Caco-2 (cell line): ENCODE results near the gene APIP. TPM values are rescaled to one million over a fixed set of nuclear protein-coding genes. Genes with fewer than 3 reads are reported as not detected.

Source experiments
- BruUV-seq: library from RNA; stranded (reverse); fragments of 400-500 nt; replicated peaks from 2 replicates; lab custom pipeline; 2021; lab: Mats Ljungman, UMichigan
- CTCF ChIA-PET: fragments of 300-600 bp; sonication (Branson Sonifier 250); formaldehyde crosslinking; loops from one replicate; lab custom pipeline; 2022; ENCODE audit warnings: antibody characterized with exemption; lab: Charles Lee
- POLR2A ChIA-PET: fragments of 300-600 bp; sonication (Branson Sonifier 250); formaldehyde crosslinking; loops from one replicate; lab custom pipeline; 2022; ENCODE audit warnings: antibody characterized with exemption; lab: Charles Lee
- DNase-seq, 2 experiments: peaks; one replicate each; pipeline versions ENCODE4 v3.0.0 to v3.0.0-alpha.2; 2020 to 2022
- H3K27me3 ChIP-seq: replicated peaks from 2 replicates; pipeline ENCODE4 v1.6.0; 2011; ENCODE audit warnings: low read length; ENCODE audit not compliant: control insufficient read depth, insufficient read depth
- H3K36me3 ChIP-seq: 2 replicates; pipeline ENCODE4 v1.5.1; 2011; ENCODE audit warnings: low read length; ENCODE audit not compliant: control insufficient read depth, insufficient read depth
- H3K4me1 ChIP-seq: fragments of 250-450 bp; sonication (Bioruptor Pico); 2 replicates; pipeline ENCODE4 v1.5.1; 2020; ENCODE audit warnings: mild to moderate bottlenecking
- H3K4me3 ChIP-seq: 2 replicates; pipeline ENCODE4 v1.5.1; 2011; ENCODE audit warnings: low read depth, mild to moderate bottlenecking, control low read depth, low read length
- H3K9me3 ChIP-seq: fragments of 250-450 bp; sonication (Bioruptor Pico); 2 replicates; pipeline ENCODE4 v1.5.1; 2020; ENCODE audit warnings: mild to moderate bottlenecking, moderate library complexity
- H3K27ac Mint-ChIP-seq: one replicate; pipeline ENCODE4 v1.8.0; 2022; ENCODE audit warnings: mixed read lengths; ENCODE audit not compliant: unreplicated experiment
- H3K27me3 Mint-ChIP-seq: one replicate; pipeline ENCODE4 v1.8.0; 2022; ENCODE audit warnings: mixed read lengths; ENCODE audit not compliant: insufficient read depth, unreplicated experiment
- H3K36me3 Mint-ChIP-seq: one replicate; pipeline ENCODE4 v1.8.0; 2022; ENCODE audit warnings: mild to moderate bottlenecking, mixed read lengths; ENCODE audit not compliant: insufficient read depth, unreplicated experiment
- H3K4me1 Mint-ChIP-seq: one replicate; pipeline ENCODE4 v1.8.0; 2022; ENCODE audit warnings: low read depth, mixed read lengths; ENCODE audit not compliant: unreplicated experiment
- H3K4me3 Mint-ChIP-seq: one replicate; pipeline ENCODE4 v1.8.0; 2022; ENCODE audit warnings: mild to moderate bottlenecking, moderate library complexity, mixed read lengths; ENCODE audit not compliant: unreplicated experiment
- H3K9me3 Mint-ChIP-seq: one replicate; pipeline ENCODE4 v1.8.0; 2022; ENCODE audit warnings: mixed read lengths; ENCODE audit not compliant: unreplicated experiment
- intact Hi-C: fragments of 100-400 bp; cut with micrococcal nuclease; formaldehyde crosslinking; loops from one replicate; pipeline ENCODE4 v1.10.0; 2022; ENCODE audit not compliant: unreplicated experiment
- total RNA-seq: library from RNA; stranded (reverse); gene quantifications from 2 replicates; pipeline ENCODE4 v1.2.3, GENCODE V29; 2022
- TF ChIP-seq, protein P1 (sequence below), 2 experiments: fragments of 200-600 bp in 1 of 2; IDR thresholded peaks; 1 replicate in 1 of 2; 2 replicates in 1 of 2; pipeline versions ENCODE4 v1.5.1 to v1.8.0; 2011 to 2022; ENCODE audit warnings: antibody characterized with exemption in 1 of 2, control low read depth in 1 of 2, inconsistent platforms in 1 of 2, low read depth in 1 of 2, low read length in 1 of 2, mild to moderate bottlenecking in 1 of 2, moderate library complexity in 1 of 2; ENCODE audit not compliant: insufficient read depth in 1 of 2, severe bottlenecking in 1 of 2, unreplicated experiment in 1 of 2

APIP gene
- total RNA-seq, 1 experiment from 2014 or later, result 19.8 TPM

DNA sequence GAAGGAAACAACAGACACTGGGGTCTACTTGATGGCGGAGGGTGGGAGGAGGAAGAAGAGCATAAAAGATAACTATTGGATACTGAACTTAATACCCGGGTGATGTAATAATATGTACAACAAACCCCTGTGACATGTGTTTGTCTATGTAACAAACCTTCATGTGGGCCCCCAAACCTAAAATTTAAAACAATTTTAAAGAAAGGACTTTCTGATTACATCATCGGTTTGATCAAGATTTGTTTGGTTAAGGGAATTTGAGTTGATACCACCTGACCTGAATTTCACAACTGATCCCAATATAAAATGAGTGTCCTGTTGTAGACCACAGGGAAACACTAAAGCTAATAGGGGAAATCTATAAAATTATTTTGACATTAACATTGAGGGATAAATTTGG lies 34.3 kb downstream of the APIP start:
- intact Hi-C loops, result no loop called here
- TF ChIP-seq, protein P1, sequence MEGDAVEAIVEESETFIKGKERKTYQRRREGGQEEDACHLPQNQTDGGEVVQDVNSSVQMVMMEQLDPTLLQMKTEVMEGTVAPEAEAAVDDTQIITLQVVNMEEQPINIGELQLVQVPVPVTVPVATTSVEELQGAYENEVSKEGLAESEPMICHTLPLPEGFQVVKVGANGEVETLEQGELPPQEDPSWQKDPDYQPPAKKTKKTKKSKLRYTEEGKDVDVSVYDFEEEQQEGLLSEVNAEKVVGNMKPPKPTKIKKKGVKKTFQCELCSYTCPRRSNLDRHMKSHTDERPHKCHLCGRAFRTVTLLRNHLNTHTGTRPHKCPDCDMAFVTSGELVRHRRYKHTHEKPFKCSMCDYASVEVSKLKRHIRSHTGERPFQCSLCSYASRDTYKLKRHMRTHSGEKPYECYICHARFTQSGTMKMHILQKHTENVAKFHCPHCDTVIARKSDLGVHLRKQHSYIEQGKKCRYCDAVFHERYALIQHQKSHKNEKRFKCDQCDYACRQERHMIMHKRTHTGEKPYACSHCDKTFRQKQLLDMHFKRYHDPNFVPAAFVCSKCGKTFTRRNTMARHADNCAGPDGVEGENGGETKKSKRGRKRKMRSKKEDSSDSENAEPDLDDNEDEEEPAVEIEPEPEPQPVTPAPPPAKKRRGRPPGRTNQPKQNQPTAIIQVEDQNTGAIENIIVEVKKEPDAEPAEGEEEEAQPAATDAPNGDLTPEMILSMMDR (IDR thresholded peaks at IDR 0.05; ENCODE audit: insufficient read depth in 1 of 2, low read depth in 1 of 2, low read length in 1 of 2, severe bottlenecking in 1 of 2, unreplicated experiment in 1 of 2), result no peak
- Mint-ChIP-seq H3K27me3 (no peaks in the 10 kb centered on the region), H3K4me3 (no peak overlapping the region), H3K9me3 (no peaks in the 10 kb centered on the region), H3K36me3 (no peaks in the 10 kb centered on the region), H3K4me1 (peaks cover 3% of the 10 kb centered on the region), H3K27ac (no peak overlapping the region)
- DNase-seq, result no peak
- H3K4me3 ChIP-seq, result no peak overlapping the region
- CTCF ChIA-PET, result no interaction called here
- no peaks in the 10 kb centered on the region; the same call in 1 of the 2 replicates for H3K36me3 ChIP-seq
- BruUV-seq, result no TSS peak
- H3K9me3 ChIP-seq, result no peaks in the 10 kb centered on the region
- POLR2A ChIA-PET, result no interaction called here
- H3K27me3 ChIP-seq, result no peaks in the 10 kb centered on the region
- no peaks in the 10 kb centered on the region for H3K4me1 ChIP-seq

DNA sequence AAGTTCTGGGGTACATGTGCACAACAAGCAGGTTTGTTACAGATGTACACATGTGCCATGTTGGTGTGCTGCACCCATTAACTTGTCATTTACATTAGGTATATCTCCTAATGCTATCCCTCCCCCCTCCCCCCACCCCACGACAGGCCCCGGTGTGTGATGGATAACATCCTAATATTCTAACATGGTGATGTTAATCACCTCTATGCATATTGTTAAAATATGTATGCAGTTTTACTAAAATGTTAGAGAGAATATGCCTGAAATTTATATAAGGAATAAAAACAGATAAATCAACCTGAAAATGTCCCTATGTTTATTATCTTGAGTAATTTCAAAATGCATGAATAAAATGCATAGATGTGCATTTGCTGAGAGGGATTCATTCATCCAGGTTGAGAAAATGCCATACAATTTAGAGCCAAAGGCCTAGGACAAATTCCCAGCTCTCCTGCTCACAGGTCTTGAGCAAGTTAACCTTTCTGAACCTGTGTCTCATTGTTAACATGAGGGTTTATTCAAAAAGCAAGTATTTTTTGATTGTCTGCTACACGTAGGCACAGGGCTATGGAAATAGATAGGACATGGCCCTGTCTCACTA lies 38.7 kb downstream of the APIP start:
- H3K27me3 Mint-ChIP-seq, result no peaks in the 10 kb centered on the region
- no peaks in the 10 kb centered on the region for H3K4me1 ChIP-seq
- no peak overlapping the region for H3K27ac Mint-ChIP-seq
- DNase-seq, result no peak
- H3K4me3 ChIP-seq, result no peak overlapping the region
- no peaks in the 10 kb centered on the region for H3K27me3 ChIP-seq
- H3K4me1 Mint-ChIP-seq, result no peaks in the 10 kb centered on the region
- H3K4me3 Mint-ChIP-seq, result no peak overlapping the region
- intact Hi-C loops, result no loop called here
- no TSS peak for BruUV-seq
- no peaks in the 10 kb centered on the region for H3K9me3 Mint-ChIP-seq
- no peaks in the 10 kb centered on the region for H3K36me3 ChIP-seq
- CTCF ChIA-PET, result no interaction called here
- H3K36me3 Mint-ChIP-seq, result no peaks in the 10 kb centered on the region
- TF ChIP-seq, protein P1 (IDR thresholded peaks at IDR 0.05; ENCODE audit: insufficient read depth in 1 of 2, low read depth in 1 of 2, low read length in 1 of 2, severe bottlenecking in 1 of 2, unreplicated experiment in 1 of 2), result no peak
- H3K9me3 ChIP-seq, result no peaks in the 10 kb centered on the region
- POLR2A ChIA-PET, result no interaction called here

DNA sequence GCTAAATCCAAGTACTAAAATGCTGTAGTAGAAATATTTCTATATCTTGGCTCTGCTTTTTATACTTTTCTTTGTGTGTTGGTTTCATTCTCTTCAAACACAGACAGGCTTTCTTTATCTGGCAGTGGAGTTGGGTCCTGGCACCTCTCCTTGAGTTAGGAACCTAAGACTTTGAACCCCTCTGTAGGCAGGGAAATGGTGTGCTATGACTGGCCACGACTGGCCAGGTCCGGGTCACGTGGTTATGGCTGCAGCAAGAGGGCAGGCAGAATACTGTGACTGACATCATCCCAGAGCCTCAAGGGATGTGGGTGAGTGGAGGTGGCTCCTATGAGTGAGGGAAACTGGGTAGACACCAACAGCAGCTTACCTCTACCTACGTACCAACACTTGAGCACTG lies 42.0 kb downstream of the APIP start:
- Histone ChIP-seq H3K9me3 (no peaks in the 10 kb centered on the region), H3K36me3 (no peaks in the 10 kb centered on the region), H3K27me3 (no peaks in the 10 kb centered on the region), H3K4me1 (no peaks in the 10 kb centered on the region), H3K4me3 (no peak overlapping the region)
- Mint-ChIP-seq H3K27me3 (no peaks in the 10 kb centered on the region), H3K27ac (no peak overlapping the region), H3K4me3 (no peak overlapping the region), H3K36me3 (no peaks in the 10 kb centered on the region), H3K9me3 (no peaks in the 10 kb centered on the region), H3K4me1 (no peaks in the 10 kb centered on the region)
- intact Hi-C loops, result no loop called here
- DNase-seq, result no peak
- TF ChIP-seq, protein P1 (IDR thresholded peaks at IDR 0.05; ENCODE audit: insufficient read depth in 1 of 2, low read depth in 1 of 2, low read length in 1 of 2, severe bottlenecking in 1 of 2, unreplicated experiment in 1 of 2), result no peak
- ChIA-PET POLR2A (no interaction called here), CTCF (no interaction called here)
- no TSS peak for BruUV-seq
